Fibroblast of pulmonary artery (primary cell): Measurements from ENCODE around the gene DENND1A.

Source experiments
- DNase-seq: peaks from one replicate; pipeline ENCODE4 v3.0.0-alpha.2; 2010; ENCODE audit warnings: low read depth
- H3K4me3 ChIP-seq: replicated peaks from 2 replicates; pipeline ENCODE4 v1.5.1; 2011; ENCODE audit warnings: low read depth, mild to moderate bottlenecking, control low read depth, low read length, moderate library complexity
- CTCF ChIP-seq: IDR thresholded peaks from 2 replicates; pipeline ENCODE4 v1.5.1; 2011; ENCODE audit warnings: mild to moderate bottlenecking, control low read depth, low read length, inconsistent platforms; ENCODE audit errors: missing control alignments

The DENND1A gene

GRCh38 chr9:123757547-123757946 lies 172.4 kb downstream of the DENND1A start:
- DNase-seq, result peak; percentile 58
- H3K4me3 ChIP-seq, result no peak overlapping the region
- TF ChIP-seq CTCF, result no peak

- no peak overlapping the region for H3K4me3 ChIP-seq
- TF ChIP-seq CTCF, result no peak
- no peak for DNase-seq
Measured at GRCh38 chr9:123756484-123757106, 173.3 kb downstream of the DENND1A start.

- DNase-seq, result no peak
- no peak for TF ChIP-seq CTCF
- H3K4me3 ChIP-seq, result no peak overlapping the region
Measured at GRCh38 chr9:123753669-123754258, 176.2 kb downstream of the DENND1A start.

- DNase-seq, result no peak
- H3K4me3 ChIP-seq, result no peak overlapping the region
- no peak for TF ChIP-seq CTCF
Measured at GRCh38 chr9:123753016-123753415, 176.9 kb downstream of the DENND1A start.

GRCh38 chr9:123749580-123750202 lies 180.2 kb downstream of the DENND1A start:
- no peak for DNase-seq
- no peak overlapping the region for H3K4me3 ChIP-seq
- no peak for TF ChIP-seq CTCF

- no peak overlapping the region for H3K4me3 ChIP-seq
- no peak for DNase-seq
- TF ChIP-seq CTCF, result no peak
Measured at GRCh38 chr9:123746765-123747164, 183.2 kb downstream of the DENND1A start.
